ENCODE results near the gene CHST5.
"Not testable (repeated sequence)": the region's sequence is repeated elsewhere in the genome, so short reads cannot be mapped to it uniquely, and the experiment has no call there.

Gene CHST5

DNA sequence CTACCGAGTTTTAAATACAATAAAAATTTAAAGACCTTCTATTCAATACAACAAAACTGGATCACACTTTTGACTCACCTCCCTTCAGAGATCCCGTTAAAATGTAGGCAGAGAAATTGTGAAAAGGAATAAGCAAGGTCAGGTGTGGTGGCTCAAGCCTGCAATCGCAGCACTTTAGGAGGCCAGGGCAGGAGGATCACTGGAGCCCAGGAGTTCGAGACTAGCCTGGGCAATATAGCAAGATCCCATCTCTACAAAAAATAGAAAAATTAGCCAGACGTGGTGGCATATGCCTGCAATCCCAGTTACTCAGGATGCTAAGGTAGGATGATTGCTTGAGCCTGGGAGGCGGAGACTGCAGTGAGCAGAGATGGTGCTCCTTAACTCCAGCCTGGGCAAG lies 16.7 kb downstream of the CHST5 start:
- no peak overlapping the region for H3K4me3 ChIP-seq (ENCODE audit: low read length)
- DNase-seq (ENCODE audit: low read depth, low spot score), result no peak

GRCh38 chr16:75516189-75516966 lies 19.5 kb downstream of the CHST5 start:
- peak overlapping the region; percentile 59 for H3K4me3 ChIP-seq (ENCODE audit: low read length)
- DNase-seq (ENCODE audit: low read depth, low spot score), result not testable (repeated sequence)

DNA sequence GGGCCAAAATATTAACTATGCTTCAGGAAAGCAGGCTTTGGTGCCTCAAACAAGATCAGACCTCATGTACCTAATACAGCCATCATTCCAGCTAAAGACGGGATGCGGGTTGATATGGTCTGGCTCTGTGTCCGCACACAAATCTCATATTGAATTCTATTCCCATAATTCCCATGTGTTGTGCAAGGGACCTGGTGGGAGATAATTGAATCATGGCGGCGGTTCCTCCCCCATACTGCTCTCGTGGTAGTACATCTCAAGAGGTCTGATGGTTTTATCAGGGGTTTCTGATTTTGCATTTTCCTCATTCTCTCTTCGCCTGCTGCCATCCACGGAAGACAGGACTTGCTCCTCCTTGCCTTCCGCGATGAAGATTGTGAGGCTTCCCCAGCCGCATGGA lies 21.6 kb downstream of the CHST5 start:
- DNase-seq (ENCODE audit: low read depth, low spot score), result no peak
- no peak overlapping the region for H3K4me3 ChIP-seq (ENCODE audit: low read length)

DNA sequence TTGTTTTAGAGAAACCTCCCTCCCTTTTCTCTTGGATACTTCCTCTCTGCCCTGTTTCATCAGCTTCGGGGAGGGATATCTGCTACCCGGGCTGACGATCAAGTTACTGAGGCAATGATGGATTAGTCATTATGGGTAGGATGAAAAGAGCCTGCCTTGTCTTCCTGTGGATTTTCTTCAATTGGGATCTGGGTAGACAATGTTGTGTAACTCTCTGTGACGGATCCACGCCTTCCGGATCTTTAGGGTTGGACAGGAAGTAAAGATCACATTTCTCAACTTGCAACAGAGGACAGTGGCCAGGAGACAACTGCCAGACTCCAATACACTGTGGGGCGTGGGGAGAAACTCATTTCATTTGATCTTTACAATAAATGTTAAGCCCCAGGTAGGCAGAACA lies 29.3 kb downstream of the CHST5 start:
- H3K4me3 ChIP-seq (ENCODE audit: low read length), result no peak overlapping the region
- DNase-seq (ENCODE audit: low read depth, low spot score), result no peak

DNA sequence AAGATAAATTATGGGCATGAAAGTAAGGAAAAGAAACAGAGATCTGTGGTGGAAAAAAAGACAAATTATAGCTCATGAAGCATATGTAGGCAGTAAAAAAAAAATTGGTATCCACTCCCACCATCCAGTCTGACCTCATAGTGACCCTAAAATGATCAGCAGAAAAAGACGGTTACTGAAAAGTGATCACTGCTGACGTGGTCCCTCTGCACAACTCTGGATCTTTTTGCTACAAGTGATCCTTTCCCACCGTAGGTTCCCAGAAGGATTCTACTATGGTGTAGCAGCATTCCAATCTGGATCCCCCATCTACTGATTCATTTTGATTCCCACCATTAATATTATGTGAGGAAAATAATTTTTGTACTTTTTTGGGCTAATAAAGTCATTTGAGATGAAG lies 29.8 kb downstream of the CHST5 start:
- no peak overlapping the region for H3K4me3 ChIP-seq (ENCODE audit: low read length)
- DNase-seq (ENCODE audit: low read depth, low spot score), result no peak

DNA sequence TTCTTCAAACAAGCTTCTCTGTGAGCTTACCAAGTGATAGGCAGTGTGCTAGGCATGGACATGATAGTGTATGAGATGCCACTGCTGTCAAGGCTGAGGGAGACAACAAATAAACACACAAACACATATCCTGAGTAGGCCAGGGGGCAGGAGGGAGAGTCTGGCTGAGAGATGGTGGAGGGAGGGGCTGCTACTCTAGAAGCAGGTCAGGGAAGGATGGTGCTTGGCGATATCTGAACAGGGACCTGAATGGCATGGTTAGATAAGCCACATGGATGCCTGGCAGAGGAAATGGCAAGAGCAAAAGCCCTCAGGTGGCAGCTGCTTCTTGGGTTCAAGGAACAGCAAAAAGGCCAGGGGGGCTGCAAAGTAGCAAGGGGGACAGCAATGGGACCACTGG lies 32.1 kb downstream of the CHST5 start:
- H3K4me3 ChIP-seq (ENCODE audit: low read length), result no peak overlapping the region
- DNase-seq (ENCODE audit: low read depth, low spot score), result no peak

GRCh38 chr16:75502916-75503605 lies 32.8 kb downstream of the CHST5 start:
- no peak for DNase-seq (ENCODE audit: low read depth, low spot score)

DNA sequence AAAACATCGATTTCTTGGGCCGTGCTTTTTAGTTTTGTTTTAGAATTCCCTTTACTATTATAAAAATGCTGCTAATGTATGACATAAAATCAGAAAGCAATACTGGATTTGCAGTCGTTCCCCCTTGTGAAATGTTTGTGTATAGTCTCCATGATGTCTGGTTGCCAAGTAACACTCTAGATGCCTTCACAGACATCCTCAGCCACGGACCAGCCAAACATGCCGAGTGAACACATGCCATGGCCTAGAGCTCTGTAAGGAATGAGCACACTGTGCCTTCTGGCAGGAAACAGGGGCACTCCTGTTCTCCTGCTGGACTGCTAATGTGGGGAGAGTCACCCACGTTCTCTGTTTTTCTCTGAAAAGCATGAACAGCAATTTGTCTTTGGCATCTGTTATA lies 34.1 kb downstream of the CHST5 start:
- DNase-seq (ENCODE audit: low read depth, low spot score), result not testable (repeated sequence)

More at GRCh38 chr16:75502916-75503605, 32.8 kb downstream of the CHST5 start:
- no peak overlapping the region for H3K4me3 ChIP-seq (ENCODE audit: low read length)

DNA sequence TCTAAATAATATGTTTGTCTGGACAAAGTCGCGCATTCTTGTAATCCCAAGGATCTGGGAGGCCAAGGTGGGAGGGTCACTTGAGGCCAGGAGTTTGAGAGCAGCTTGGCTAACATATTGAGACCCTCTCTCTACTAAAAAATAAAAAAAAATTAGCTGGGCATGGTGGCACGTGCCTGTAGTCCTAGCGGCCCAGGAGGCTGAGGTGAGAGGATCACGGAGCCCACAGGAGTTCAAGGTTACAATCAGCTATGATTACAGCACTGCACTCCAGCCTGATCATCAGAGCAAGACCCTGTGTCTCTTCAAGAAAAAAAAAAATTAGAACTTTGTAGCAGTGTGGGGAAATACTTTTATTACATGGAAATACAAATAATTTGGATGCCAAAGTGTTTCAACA lies 34.5 kb downstream of the CHST5 start:
- DNase-seq (ENCODE audit: low read depth, low spot score), result no peak
- H3K4me3 ChIP-seq (ENCODE audit: low read length), result no peak overlapping the region

More for the DNA sequence above, 34.1 kb downstream of the CHST5 start:
- H3K4me3 ChIP-seq (ENCODE audit: low read length), result not testable (repeated sequence)

- H3K4me3 ChIP-seq (ENCODE audit: low read length); DNase-seq (ENCODE audit: low read depth, low spot score): not testable (repeated sequence)
These were observed 37.1 kb downstream of the CHST5 start for GRCh38 chr16:75498605-75499322.

- no peak for DNase-seq (ENCODE audit: low read depth, low spot score)
- H3K4me3 ChIP-seq (ENCODE audit: low read length), result no peak overlapping the region
These were observed 38.4 kb downstream of the CHST5 start for GRCh38 chr16:75497558-75497957.

DNA sequence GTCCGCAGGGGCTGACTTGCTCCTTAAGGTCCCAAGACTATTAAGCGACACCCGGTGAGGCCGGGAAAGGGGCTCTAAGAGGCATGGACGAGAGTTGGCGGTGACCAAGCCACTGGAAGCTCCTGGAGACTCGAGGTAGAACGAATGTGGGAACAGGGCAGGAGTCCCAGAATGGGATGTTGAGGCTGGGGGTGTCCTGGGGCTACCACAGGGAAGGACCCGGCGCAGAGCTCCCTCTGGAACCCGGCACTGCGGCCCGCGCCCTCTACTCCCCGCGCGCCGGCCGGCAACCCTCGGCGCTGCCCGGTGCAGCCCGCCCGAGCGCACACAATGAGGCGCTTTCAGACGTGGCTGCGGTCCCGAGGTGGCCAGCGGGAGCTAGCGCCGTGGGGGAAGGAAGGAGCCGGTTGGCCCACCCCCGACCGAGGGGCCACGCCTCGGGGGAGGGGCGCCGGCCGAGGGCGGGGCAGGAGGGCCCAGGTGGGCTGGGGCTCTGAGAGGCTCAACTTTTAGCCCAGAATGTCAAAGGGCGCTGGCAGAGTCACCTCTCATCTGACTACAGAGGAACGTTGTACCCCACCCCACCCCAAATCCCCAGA lies 40.7 kb downstream of the CHST5 start, which contains the start of gene CHST6:
Gene CHST6 (minus strand): TSS at position 366 of the 599 bp plus-strand sequence. CDS start 15,613 bp downstream, outside the sequence.
- H3K4me3 ChIP-seq (ENCODE audit: low read length), result no peak within 1 kb of the TSS
- no peak for DNase-seq (ENCODE audit: low read depth, low spot score)

DNA sequence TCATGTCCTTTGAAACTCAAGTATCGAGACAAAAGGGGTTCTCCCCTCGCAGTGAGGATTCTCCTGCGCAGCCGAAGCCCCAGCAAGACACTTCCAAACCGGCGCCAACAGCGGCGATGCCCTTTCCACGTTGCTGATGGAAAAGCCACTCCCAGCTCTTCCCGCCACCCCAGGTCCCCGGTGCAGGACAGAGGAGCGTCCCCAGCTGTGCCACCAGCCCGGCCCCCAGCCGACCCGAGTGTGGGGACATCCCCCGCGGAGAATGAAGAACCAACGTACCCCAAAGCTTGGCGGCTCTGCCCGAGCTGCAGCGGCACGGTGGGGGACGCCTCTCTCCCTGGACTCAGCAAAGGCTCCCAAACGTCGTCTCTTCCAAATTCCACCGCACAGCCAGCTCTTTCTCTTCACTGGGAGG lies 41.2 kb downstream of the CHST5 start:
- no peak for DNase-seq (ENCODE audit: low read depth, low spot score)
- no peak overlapping the region for H3K4me3 ChIP-seq (ENCODE audit: low read length)

DNA sequence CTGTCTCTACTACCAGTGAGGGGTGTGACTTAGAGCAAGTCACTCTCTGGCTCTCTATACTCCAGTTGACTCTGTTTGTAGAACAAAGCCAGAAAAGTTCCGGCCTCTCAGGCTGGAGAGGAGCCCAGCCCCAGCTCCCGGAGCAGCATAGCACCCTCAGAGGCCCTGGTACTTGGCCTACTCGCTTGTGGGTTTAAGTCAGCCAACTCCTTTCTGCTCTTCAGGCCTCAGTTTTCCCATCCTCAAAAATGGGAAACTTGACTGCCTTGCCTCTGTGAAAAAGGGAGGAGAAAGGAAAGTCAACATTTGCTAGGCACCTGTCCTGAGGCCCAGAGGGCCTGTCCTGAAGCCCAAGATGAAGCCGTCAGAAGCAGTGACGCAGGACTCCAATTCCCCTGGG lies 41.7 kb downstream of the CHST5 start:
- H3K4me3 ChIP-seq (ENCODE audit: low read length), result no peak overlapping the region
- no peak for DNase-seq (ENCODE audit: low read depth, low spot score)

DNA sequence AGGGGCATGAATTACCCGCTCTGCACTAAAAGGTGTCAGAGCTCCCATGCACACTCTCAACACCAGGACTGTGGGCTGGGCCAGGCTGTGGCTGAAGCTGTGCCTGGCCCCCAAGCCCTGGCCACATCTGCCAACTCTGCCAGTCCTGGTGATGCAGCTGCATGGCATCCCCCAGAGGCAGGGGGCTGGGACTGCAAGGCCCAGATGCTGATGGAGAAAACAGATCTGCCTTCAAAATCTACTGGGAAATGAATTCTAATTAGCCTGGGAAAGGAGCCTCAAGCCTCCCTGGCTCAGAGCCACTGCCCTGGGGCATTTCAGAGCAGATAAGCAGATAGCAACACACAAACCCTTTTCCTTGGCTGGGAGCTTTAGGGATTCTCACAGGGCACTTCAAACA lies 44.0 kb downstream of the CHST5 start:
- no peak for DNase-seq (ENCODE audit: low read depth, low spot score)
- H3K4me3 ChIP-seq (ENCODE audit: low read length), result no peak overlapping the region

GRCh38 chr16:75488322-75488721 lies 47.6 kb downstream of the CHST5 start:
- no peak for DNase-seq (ENCODE audit: low read depth, low spot score)
- H3K4me3 ChIP-seq (ENCODE audit: low read length), result no peak overlapping the region

DNA sequence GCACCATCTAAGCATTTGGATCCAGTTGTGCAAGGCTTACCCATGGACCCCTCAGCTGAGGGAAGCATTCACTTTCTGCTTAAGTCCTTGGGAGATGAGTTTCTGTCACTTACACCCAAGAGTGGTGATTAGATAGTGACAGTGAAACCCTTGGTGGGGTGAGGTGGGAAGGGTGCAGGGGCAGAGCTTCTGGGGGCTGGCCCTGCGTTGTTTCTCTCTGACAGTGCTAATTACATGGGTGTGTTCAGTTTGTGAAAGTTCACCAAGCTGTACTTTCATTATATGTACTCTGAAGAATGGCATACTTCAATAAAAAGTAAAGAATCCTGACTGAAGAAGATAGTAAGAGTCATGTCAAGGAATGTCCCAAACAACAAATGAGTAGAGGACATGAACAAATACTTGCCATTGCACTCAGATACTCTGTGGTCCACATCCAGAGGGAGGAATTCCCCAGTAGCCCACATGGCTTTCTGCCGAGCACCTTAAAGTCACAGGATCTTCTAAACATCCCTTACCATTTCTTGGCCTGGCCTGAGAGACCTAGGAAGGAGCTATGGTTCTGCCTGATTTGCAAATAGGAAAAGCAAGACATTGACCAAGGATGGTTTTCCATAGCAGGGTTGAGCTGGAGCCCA lies 49.1 kb downstream of the CHST5 start:
- no peak overlapping the region for H3K4me3 ChIP-seq (ENCODE audit: low read length)

DNA sequence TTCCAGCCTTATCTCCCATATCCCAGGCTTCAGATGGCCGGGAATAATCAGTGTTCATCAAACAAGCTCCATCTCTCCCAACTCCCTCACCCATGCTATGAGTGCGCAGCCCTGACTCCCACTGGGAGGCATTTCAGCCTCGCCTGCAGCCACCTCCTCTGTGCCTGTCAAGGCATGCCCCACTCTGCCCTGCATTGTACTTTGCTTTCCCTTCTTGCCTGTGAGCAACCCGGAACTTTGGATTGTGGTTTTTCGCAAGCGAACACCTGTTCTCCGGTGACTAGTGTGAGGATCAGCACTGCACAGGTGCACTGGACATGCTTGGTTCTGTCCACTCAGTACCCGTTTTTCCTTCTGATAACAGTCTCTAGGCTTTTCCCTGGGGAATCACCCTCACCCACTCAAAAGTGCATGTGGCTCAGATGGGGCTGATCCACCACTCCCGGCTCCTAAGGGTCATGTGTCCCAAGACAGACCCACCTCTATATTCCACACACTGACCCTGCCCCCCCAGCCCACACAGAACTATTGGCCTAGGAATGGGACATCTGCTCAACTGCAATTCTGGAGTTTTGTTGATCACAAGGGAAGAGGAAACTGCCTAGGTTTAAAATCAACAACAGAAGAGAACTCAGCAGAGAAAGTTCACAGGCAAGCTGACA lies 49.8 kb downstream of the CHST5 start:
- no peak overlapping the region for H3K4me3 ChIP-seq (ENCODE audit: low read length)
- no peak for DNase-seq (ENCODE audit: low read depth, low spot score)

More for the DNA sequence above, 49.1 kb downstream of the CHST5 start:
- DNase-seq (ENCODE audit: low read depth, low spot score), result no peak

Data from Jurkat, Clone E6-1 (cell line).